Gastrocnemius medialis (tissue), 4 donors: ENCODE results near the gene PLEKHM1.
"Not testable (repeated sequence)": the region's sequence is repeated elsewhere in the genome, so short reads cannot be mapped to it uniquely, and the experiment has no call there.

ENCODE experiments used
- POLR2A ChIP-seq, 2 donors: fragments of 450-650 bp; IDR thresholded peaks; one replicate each; pipeline ENCODE4 v1.6.1; 2017; ENCODE audit warnings: antibody characterized with exemption in 2 of 2, mild to moderate bottlenecking in 2 of 2, moderate library complexity in 2 of 2
- TF ChIP-seq, protein P1 (sequence below), 5 experiments: fragments of 450-650 bp in 3 of 5; fragments of 200-600 bp in 2 of 5; sonication (generic) in 2 of 5; IDR thresholded peaks in 4 of 5; conservative IDR thresholded peaks in 1 of 5; 1 replicate in 4 of 5; 2 replicates in 1 of 5; pipeline ENCODE4 v1.5.1; 2016 to 2019; ENCODE audit warnings: antibody characterized with exemption in 5 of 5, mild to moderate bottlenecking in 3 of 5, moderate library complexity in 3 of 5

DNA sequence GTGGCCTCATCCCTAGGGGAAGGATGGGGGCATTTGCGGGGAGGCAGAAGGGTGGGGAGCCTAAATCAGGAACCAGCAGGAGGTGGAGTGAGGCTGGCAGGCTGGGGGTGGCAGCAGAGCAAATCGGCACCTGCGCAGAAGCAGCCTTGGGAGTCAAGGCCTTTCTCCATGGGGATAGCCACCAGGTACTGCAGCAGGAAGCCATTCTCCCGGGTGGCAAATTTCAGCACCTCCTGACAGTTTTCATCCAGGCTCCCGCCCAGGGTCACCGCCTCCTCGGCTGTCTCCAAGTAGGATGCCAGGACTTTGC is 37.3 kb downstream of the PLEKHM1 start:
- TF ChIP-seq, protein P1, sequence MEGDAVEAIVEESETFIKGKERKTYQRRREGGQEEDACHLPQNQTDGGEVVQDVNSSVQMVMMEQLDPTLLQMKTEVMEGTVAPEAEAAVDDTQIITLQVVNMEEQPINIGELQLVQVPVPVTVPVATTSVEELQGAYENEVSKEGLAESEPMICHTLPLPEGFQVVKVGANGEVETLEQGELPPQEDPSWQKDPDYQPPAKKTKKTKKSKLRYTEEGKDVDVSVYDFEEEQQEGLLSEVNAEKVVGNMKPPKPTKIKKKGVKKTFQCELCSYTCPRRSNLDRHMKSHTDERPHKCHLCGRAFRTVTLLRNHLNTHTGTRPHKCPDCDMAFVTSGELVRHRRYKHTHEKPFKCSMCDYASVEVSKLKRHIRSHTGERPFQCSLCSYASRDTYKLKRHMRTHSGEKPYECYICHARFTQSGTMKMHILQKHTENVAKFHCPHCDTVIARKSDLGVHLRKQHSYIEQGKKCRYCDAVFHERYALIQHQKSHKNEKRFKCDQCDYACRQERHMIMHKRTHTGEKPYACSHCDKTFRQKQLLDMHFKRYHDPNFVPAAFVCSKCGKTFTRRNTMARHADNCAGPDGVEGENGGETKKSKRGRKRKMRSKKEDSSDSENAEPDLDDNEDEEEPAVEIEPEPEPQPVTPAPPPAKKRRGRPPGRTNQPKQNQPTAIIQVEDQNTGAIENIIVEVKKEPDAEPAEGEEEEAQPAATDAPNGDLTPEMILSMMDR (IDR thresholded peaks at IDR 0.05 in 4 of 5, conservative IDR thresholded peaks at IDR 0.05 in 1 of 5) = not testable (repeated sequence)
- TF ChIP-seq POLR2A (IDR thresholded peaks at IDR 0.05) = not testable (repeated sequence)
